HEK293 (cell line): ENCODE measurements around the gene PAN2.

Experiments used
- CTCF ChIA-PET: fragments of 350-600 bp; formaldehyde crosslinking; extraction: SDS; loops from one replicate; lab custom pipeline; 2021; ENCODE audit warnings: antibody characterized with exemption; lab: Yijun Ruan, JAX
- POLR2A ChIA-PET: fragments of 300-600 bp; formaldehyde crosslinking; extraction: SDS; loops from one replicate; lab custom pipeline; 2020; ENCODE audit warnings: antibody characterized with exemption, inconsistent platforms; lab: Yijun Ruan, JAX
- H3K27ac ChIP-seq: fragments of 200-500 bp; sonication (Bioruptor generic); 2 replicates; pipeline ENCODE4 v1.5.1; 2014; ENCODE audit warnings: low read depth, low read length, control low read depth, inconsistent platforms; ENCODE audit errors: extremely low read depth
- H3K36me3 ChIP-seq, 2 experiments: fragments of 200-500 bp in 1 of 2; sonication (Bioruptor generic) in 1 of 2; 1 replicate in 1 of 2; 2 replicates in 1 of 2; pipeline ENCODE4 v1.5.1; 2014 to 2017; ENCODE audit warnings: inconsistent platforms in 2 of 2, low read length in 2 of 2; ENCODE audit not compliant: control insufficient read depth in 2 of 2, insufficient read depth in 1 of 2
- H3K4me1 ChIP-seq: fragments of 200-500 bp; sonication (Bioruptor generic); 2 replicates; pipeline ENCODE4 v1.5.1; 2014; ENCODE audit warnings: mild to moderate bottlenecking, low read length, inconsistent platforms; ENCODE audit not compliant: control insufficient read depth, insufficient read depth
- H3K4me3 ChIP-seq: 2 replicates; pipeline ENCODE4 v1.5.1; 2011; ENCODE audit warnings: low read depth, mild to moderate bottlenecking, control low read depth, low read length, moderate library complexity
- H3K9me3 ChIP-seq: fragments of 200-500 bp; sonication (Bioruptor generic); 2 replicates; pipeline ENCODE4 v1.5.1; 2014; ENCODE audit warnings: low read depth, low read length, inconsistent platforms; ENCODE audit not compliant: control insufficient read depth, insufficient read depth
- BCL11A ChIP-seq: fragments of 450-650 bp; formaldehyde crosslinking; IDR thresholded peaks from 2 replicates; pipeline ENCODE4 v1.5.1; 2016; ENCODE audit warnings: low read depth, missing biosample characterization, missing genetic modification characterization
- EGR2 ChIP-seq: fragments of 450-650 bp; formaldehyde crosslinking; IDR thresholded peaks from 2 replicates; pipeline ENCODE4 v1.5.1; 2016; ENCODE audit warnings: low read depth, missing biosample characterization, missing genetic modification characterization
- HIC1 ChIP-seq: fragments of 450-650 bp; formaldehyde crosslinking; IDR thresholded peaks from 2 replicates; pipeline ENCODE4 v1.5.1; 2016; ENCODE audit warnings: missing biosample characterization, missing genetic modification characterization
- KLF1 ChIP-seq: fragments of 450-650 bp; formaldehyde crosslinking; IDR thresholded peaks from 2 replicates; pipeline ENCODE4 v1.5.1; 2016; ENCODE audit warnings: missing biosample characterization, missing genetic modification characterization
- KLF9 ChIP-seq: fragments of 450-650 bp; formaldehyde crosslinking; IDR thresholded peaks from 2 replicates; pipeline ENCODE4 v1.5.1; 2016; ENCODE audit warnings: missing biosample characterization, missing genetic modification characterization, low read depth
- PATZ1 ChIP-seq: fragments of 450-650 bp; formaldehyde crosslinking; IDR thresholded peaks from 2 replicates; pipeline ENCODE4 v1.5.1; 2016; ENCODE audit warnings: missing biosample characterization, missing genetic modification characterization
- PRDM1 ChIP-seq: fragments of 450-650 bp; formaldehyde crosslinking; IDR thresholded peaks from 2 replicates; pipeline ENCODE4; 2016; ENCODE audit warnings: missing biosample characterization, missing genetic modification characterization
- ZBTB17 ChIP-seq: fragments of 450-650 bp; formaldehyde crosslinking; IDR thresholded peaks from 2 replicates; pipeline ENCODE4 v1.5.1; 2016; ENCODE audit warnings: missing biosample characterization, missing genetic modification characterization
- ZFHX2 ChIP-seq: fragments of 450-650 bp; formaldehyde crosslinking; conservative IDR thresholded peaks from 2 replicates; pipeline ENCODE4 v1.5.1; 2016; ENCODE audit warnings: missing biosample characterization, missing genetic modification characterization
- ZNF138 ChIP-seq: fragments of 450-650 bp; formaldehyde crosslinking; IDR thresholded peaks from 2 replicates; pipeline ENCODE4 v1.5.1; 2016; ENCODE audit warnings: missing biosample characterization, missing genetic modification characterization, borderline replicate concordance
- ZNF169 ChIP-seq: fragments of 450-650 bp; formaldehyde crosslinking; IDR thresholded peaks from 2 replicates; pipeline ENCODE4 v1.5.1; 2016; ENCODE audit warnings: missing biosample characterization, missing genetic modification characterization
- ZNF18 ChIP-seq: fragments of 450-650 bp; formaldehyde crosslinking; IDR thresholded peaks from 2 replicates; pipeline ENCODE4 v1.5.1; 2016; ENCODE audit warnings: missing biosample characterization, missing genetic modification characterization
- ZNF221 ChIP-seq: fragments of 450-650 bp; formaldehyde crosslinking; IDR thresholded peaks from 2 replicates; pipeline ENCODE4 v1.5.1; 2017; ENCODE audit warnings: missing biosample characterization, missing genetic modification characterization, borderline replicate concordance
- ZNF37A ChIP-seq: fragments of 450-650 bp; IDR thresholded peaks from 2 replicates; pipeline ENCODE4 v1.5.1; 2018; ENCODE audit warnings: missing biosample characterization, missing genetic modification characterization
- ZNF426 ChIP-seq: fragments of 450-650 bp; formaldehyde crosslinking; IDR thresholded peaks from 2 replicates; pipeline ENCODE4 v1.5.1; 2017; ENCODE audit warnings: missing biosample characterization, missing genetic modification characterization, mild to moderate bottlenecking, inconsistent platforms, moderate library complexity
- ZNF629 ChIP-seq: fragments of 450-650 bp; formaldehyde crosslinking; IDR thresholded peaks from 2 replicates; pipeline ENCODE4 v1.5.1; 2017; ENCODE audit warnings: missing biosample characterization, missing genetic modification characterization
- ZNF654 ChIP-seq: fragments of 450-650 bp; formaldehyde crosslinking; IDR thresholded peaks from 2 replicates; pipeline ENCODE4 v1.5.1; 2016; ENCODE audit warnings: low read depth, missing biosample characterization, missing genetic modification characterization
- ZSCAN5A ChIP-seq: fragments of 450-650 bp; formaldehyde crosslinking; IDR thresholded peaks from 2 replicates; pipeline ENCODE4 v1.5.1; 2016; ENCODE audit warnings: missing biosample characterization, missing genetic modification characterization
- TF ChIP-seq, protein P1 (sequence below): fragments of 450-650 bp; formaldehyde crosslinking; IDR thresholded peaks from 2 replicates; pipeline ENCODE4 v1.5.1; 2016; ENCODE audit warnings: missing biosample characterization, missing genetic modification characterization, borderline replicate concordance
- TF ChIP-seq, protein P2 (sequence below): fragments of 450-650 bp; formaldehyde crosslinking; IDR thresholded peaks from 2 replicates; pipeline ENCODE4 v1.5.1; 2016; ENCODE audit warnings: missing biosample characterization, missing genetic modification characterization, borderline replicate concordance

Gene PAN2

DNA sequence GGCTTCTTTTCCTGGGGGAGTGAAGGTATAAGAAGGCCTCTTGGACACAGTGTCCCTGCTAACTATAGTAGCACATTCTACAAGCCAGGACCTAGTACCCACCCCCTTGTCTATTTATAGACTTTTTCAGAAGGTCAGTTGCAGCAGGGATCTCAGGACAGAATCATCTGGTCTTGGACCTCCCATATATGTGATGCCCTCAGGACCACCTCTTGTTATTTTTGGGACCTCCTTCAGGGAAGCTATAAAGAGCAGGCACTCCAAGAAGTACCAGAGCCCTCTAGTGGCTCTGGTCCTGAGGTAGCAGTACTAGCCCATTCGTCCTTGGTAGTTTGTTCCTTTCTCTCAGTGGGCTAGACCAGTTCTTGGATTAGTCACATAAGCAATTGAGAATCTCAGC, 62.8 kb downstream of the PAN2 start (continued):
- TF ChIP-seq HIC1 (tag by site-specific recombination) (no peak), ZNF629 (tag by site-specific recombination) (no peak), ZNF654 (tag by site-specific recombination) (peak; percentile 24; the same call in 1 of the 2 replicates), ZNF37A (tag by site-specific recombination) (no peak), KLF1 (tag by site-specific recombination) (no peak), ZNF221 (tag by site-specific recombination) (no peak), ZNF426 (no peak)
- TF ChIP-seq, protein P1, sequence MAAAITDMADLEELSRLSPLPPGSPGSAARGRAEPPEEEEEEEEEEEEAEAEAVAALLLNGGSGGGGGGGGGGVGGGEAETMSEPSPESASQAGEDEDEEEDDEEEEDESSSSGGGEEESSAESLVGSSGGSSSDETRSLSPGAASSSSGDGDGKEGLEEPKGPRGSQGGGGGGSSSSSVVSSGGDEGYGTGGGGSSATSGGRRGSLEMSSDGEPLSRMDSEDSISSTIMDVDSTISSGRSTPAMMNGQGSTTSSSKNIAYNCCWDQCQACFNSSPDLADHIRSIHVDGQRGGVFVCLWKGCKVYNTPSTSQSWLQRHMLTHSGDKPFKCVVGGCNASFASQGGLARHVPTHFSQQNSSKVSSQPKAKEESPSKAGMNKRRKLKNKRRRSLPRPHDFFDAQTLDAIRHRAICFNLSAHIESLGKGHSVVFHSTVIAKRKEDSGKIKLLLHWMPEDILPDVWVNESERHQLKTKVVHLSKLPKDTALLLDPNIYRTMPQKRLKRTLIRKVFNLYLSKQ, result no peak

DNA sequence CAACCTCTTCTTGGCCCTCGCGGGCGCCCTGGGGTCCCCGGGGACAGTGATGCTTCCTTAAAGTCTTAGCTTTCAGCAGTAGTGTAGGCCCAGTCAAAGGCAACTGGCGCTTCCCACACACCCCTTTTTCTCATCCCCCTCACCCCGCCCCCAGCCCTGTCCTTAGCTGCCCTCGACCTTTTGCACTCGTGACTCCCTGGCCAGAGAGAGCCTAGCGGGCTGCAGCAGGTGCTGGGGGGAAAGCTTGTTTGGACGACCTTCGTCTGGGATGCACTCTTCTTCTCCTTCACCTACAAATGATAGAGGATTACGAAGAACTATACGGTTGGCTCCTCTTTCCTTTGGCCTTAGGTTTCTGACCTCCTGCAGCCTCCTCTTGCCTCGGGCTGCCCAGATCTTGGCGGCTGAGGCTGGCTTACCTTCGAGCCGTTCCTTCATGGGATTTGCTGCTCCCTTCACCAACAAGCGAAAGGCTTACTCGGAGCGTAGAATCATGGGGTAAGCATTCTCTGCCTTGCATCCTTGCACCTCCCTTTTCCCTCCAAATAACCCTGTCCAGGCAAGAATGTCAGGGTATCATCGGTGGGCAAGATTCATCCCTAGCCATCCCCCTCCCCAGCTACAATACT, 66.2 kb downstream of the PAN2 start:
- CTCF ChIA-PET, result interaction anchor here (0.6 to 1.4 kb wide), 14 partner anchors 9 to 294 kb away, joined by 3 to 6 read pairs (median 4); partner anchors contain the start of genes ANKRD52 and RAB5B
- Histone ChIP-seq H3K36me3 (peaks cover 5 to 39% of the 10 kb centered on the region in 2 experiments), H3K9me3 (no peaks in the 10 kb centered on the region), H3K4me1 (no peaks in the 10 kb centered on the region; the same call in 1 of the 2 replicates), H3K4me3 (peak overlapping the region; percentile 65), H3K27ac (peak overlapping the region; percentile 62; the same call in 1 of the 2 replicates)
- POLR2A ChIA-PET, result interaction anchor here (0.6 to 2.9 kb wide), 12 partner anchors 10 to 254 kb away, joined by 3 to 26 read pairs (median 4); partner anchors contain the start of genes ANKRD52, CNPY2, RBMS2 and RNF41
- TF ChIP-seq ZFHX2 (peak; percentile 48; the same call in 1 of the 2 replicates), ZSCAN5A (tag by site-specific recombination) (no peak), PRDM1 (tag by site-specific recombination) (0 out of 2 replicates have a peak, but pooled peaks have one; percentile 54), ZBTB17 (tag by site-specific recombination) (0 out of 2 replicates have a peak, but pooled peaks have one; percentile 14), ZNF169 (tag by site-specific recombination) (no peak), KLF9 (peak; percentile 15; the same call in 1 of the 2 replicates), PATZ1 (tag by site-specific recombination) (no peak), ZNF18 (tag by site-specific recombination) (no peak), BCL11A (tag by site-specific recombination) (peak; percentile 63), ZNF138 (no peak), EGR2 (tag by site-specific recombination) (peak; percentile 53; the same call in 1 of the 2 replicates)
- TF ChIP-seq, protein P2, sequence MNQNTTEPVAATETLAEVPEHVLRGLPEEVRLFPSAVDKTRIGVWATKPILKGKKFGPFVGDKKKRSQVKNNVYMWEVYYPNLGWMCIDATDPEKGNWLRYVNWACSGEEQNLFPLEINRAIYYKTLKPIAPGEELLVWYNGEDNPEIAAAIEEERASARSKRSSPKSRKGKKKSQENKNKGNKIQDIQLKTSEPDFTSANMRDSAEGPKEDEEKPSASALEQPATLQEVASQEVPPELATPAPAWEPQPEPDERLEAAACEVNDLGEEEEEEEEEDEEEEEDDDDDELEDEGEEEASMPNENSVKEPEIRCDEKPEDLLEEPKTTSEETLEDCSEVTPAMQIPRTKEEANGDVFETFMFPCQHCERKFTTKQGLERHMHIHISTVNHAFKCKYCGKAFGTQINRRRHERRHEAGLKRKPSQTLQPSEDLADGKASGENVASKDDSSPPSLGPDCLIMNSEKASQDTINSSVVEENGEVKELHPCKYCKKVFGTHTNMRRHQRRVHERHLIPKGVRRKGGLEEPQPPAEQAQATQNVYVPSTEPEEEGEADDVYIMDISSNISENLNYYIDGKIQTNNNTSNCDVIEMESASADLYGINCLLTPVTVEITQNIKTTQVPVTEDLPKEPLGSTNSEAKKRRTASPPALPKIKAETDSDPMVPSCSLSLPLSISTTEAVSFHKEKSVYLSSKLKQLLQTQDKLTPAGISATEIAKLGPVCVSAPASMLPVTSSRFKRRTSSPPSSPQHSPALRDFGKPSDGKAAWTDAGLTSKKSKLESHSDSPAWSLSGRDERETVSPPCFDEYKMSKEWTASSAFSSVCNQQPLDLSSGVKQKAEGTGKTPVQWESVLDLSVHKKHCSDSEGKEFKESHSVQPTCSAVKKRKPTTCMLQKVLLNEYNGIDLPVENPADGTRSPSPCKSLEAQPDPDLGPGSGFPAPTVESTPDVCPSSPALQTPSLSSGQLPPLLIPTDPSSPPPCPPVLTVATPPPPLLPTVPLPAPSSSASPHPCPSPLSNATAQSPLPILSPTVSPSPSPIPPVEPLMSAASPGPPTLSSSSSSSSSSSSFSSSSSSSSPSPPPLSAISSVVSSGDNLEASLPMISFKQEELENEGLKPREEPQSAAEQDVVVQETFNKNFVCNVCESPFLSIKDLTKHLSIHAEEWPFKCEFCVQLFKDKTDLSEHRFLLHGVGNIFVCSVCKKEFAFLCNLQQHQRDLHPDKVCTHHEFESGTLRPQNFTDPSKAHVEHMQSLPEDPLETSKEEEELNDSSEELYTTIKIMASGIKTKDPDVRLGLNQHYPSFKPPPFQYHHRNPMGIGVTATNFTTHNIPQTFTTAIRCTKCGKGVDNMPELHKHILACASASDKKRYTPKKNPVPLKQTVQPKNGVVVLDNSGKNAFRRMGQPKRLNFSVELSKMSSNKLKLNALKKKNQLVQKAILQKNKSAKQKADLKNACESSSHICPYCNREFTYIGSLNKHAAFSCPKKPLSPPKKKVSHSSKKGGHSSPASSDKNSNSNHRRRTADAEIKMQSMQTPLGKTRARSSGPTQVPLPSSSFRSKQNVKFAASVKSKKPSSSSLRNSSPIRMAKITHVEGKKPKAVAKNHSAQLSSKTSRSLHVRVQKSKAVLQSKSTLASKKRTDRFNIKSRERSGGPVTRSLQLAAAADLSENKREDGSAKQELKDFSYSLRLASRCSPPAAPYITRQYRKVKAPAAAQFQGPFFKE (tag by site-specific recombination), result no peak
